HEK293T (cell line): ENCODE measurements around the gene FAXDC2.

Source experiments
- CTCF ChIA-PET: fragments of 350-600 bp; formaldehyde crosslinking; extraction: SDS; loops from one replicate; lab custom pipeline; 2021; ENCODE audit warnings: antibody characterized with exemption, inconsistent platforms; lab: Yijun Ruan, JAX
- POLR2A ChIA-PET: fragments of 350-600 bp; formaldehyde crosslinking; extraction: SDS; loops from one replicate; lab custom pipeline; 2020; ENCODE audit warnings: antibody characterized with exemption, inconsistent platforms; lab: Yijun Ruan, JAX
- DNase-seq: peaks from one replicate; pipeline ENCODE4 v3.0.0; 2012; ENCODE audit warnings: mixed read lengths; ENCODE audit errors: extremely low spot score
- ARNT ChIP-seq: fragments of 450-650 bp; IDR thresholded peaks from 2 replicates; pipeline ENCODE4 v1.6.1; 2017; ENCODE audit warnings: mild to moderate bottlenecking
- BHLHE40 ChIP-seq: fragments of 450-650 bp; IDR thresholded peaks from 2 replicates; pipeline ENCODE4 v1.6.1; 2016; ENCODE audit warnings: mild to moderate bottlenecking, moderate library complexity, borderline replicate concordance
- CTBP1 ChIP-seq: fragments of 450-650 bp; IDR thresholded peaks from 2 replicates; pipeline ENCODE4 v1.6.1; 2016; ENCODE audit warnings: borderline replicate concordance
- ELF4 ChIP-seq: fragments of 450-650 bp; IDR thresholded peaks from 2 replicates; pipeline ENCODE4 v1.6.1; 2017; ENCODE audit warnings: antibody characterized with exemption
- FOXA1 ChIP-seq: fragments of 450-650 bp; IDR thresholded peaks from 2 replicates; pipeline ENCODE4 v1.6.1; 2016; ENCODE audit warnings: mild to moderate bottlenecking
- FOXK2 ChIP-seq: fragments of 450-650 bp; IDR thresholded peaks from 2 replicates; pipeline ENCODE4 v1.6.1; 2016; ENCODE audit warnings: mild to moderate bottlenecking
- FOXM1 ChIP-seq: fragments of 450-650 bp; IDR thresholded peaks from 2 replicates; pipeline ENCODE4 v1.6.1; 2017; ENCODE audit warnings: mild to moderate bottlenecking, borderline replicate concordance
- HDGF ChIP-seq: fragments of 450-650 bp; IDR thresholded peaks from 2 replicates; pipeline ENCODE4 v1.6.1; 2017; ENCODE audit warnings: antibody characterized with exemption, borderline replicate concordance
- L3MBTL2 ChIP-seq: fragments of 450-650 bp; conservative IDR thresholded peaks from 2 replicates; pipeline ENCODE4 v1.6.1; 2016; ENCODE audit warnings: mild to moderate bottlenecking
- LEF1 ChIP-seq: fragments of 450-650 bp; IDR thresholded peaks from 2 replicates; pipeline ENCODE4 v1.6.1; 2017; ENCODE audit warnings: mild to moderate bottlenecking, borderline replicate concordance
- NFRKB ChIP-seq: fragments of 450-650 bp; IDR thresholded peaks from 2 replicates; pipeline ENCODE4 v1.6.1; 2016; ENCODE audit warnings: mild to moderate bottlenecking, moderate library complexity
- PKNOX1 ChIP-seq: fragments of 450-650 bp; IDR thresholded peaks from 2 replicates; pipeline ENCODE4 v1.6.1; 2016
- SP1 ChIP-seq: fragments of 450-650 bp; IDR thresholded peaks from 2 replicates; pipeline ENCODE4 v1.6.1; 2017
- SUZ12 ChIP-seq: fragments of 450-650 bp; IDR thresholded peaks from 2 replicates; pipeline ENCODE4 v1.6.1; 2016; ENCODE audit warnings: mild to moderate bottlenecking
- TARDBP ChIP-seq: fragments of 450-650 bp; IDR thresholded peaks from 2 replicates; pipeline ENCODE4 v1.6.1; 2016
- ZNF384 ChIP-seq: fragments of 450-650 bp; IDR thresholded peaks from 2 replicates; pipeline ENCODE4 v1.6.1; 2016

Gene FAXDC2

DNA sequence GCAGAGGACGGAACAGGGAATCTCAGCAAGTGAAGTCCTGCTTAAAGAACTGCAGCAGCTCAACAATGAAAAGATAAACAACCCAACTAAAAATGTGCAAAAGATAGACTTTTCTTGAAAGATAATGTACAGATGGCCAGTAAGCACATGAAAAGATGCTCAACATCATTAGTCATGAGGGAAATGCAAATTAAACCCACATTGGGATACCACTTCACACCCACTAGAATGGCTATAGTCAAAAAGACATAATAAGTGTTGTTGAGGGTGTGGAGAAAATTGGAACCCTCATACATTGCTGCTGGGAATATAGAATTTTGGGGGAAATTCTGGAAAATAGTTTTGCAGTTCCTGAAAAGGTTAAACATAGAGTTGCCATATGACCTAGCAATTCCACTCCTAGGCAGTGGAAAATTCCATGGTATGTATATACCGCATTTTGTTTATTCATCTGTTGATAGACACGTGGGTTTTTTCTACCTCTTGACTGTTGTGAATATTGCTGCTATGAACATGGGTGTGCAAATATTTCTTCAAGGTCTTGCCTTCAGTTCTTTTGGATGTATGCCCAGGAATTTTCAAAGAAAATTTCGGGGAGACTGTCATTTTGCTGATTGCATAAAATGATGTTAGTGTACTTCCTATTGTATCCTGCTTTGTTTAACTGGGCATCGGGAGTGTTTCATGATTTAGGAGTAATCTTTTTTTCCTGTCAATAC, 15.2 kb upstream of the FAXDC2 start:
- no peak for TF ChIP-seq FOXA1
- no peak for TF ChIP-seq BHLHE40
- no peak for TF ChIP-seq LEF1
- no peak for TF ChIP-seq ELF4
- TF ChIP-seq ZNF384 = no peak
- ChIA-PET POLR2A (no interaction called here), CTCF (no interaction called here)
- no peak for DNase-seq

- POLR2A ChIA-PET = interaction anchor here (1.2 kb wide), 1 partner anchor 13 kb away, joined by 3 read pairs; the partner anchor contains the start of gene FAXDC2
- TF ChIP-seq LEF1 = no peak
- no peak for TF ChIP-seq SP1
- no peak for TF ChIP-seq TARDBP
- TF ChIP-seq PKNOX1 = no peak
- no peak for TF ChIP-seq CTBP1
- TF ChIP-seq FOXK2 = no peak
- no peak for TF ChIP-seq ELF4
- no peak for TF ChIP-seq L3MBTL2
- TF ChIP-seq FOXM1 = no peak
- TF ChIP-seq FOXA1 = no peak
- no peak for TF ChIP-seq SUZ12
- TF ChIP-seq ARNT = no peak
- TF ChIP-seq NFRKB = no peak
- no peak for TF ChIP-seq ZNF384
- TF ChIP-seq BHLHE40 = no peak
- no peak for TF ChIP-seq HDGF
- CTCF ChIA-PET = interaction anchor here (0.6 to 1.2 kb wide), 2 partner anchors 9 to 42 kb away, joined by 3 read pairs; no protein-coding TSS in a partner anchor
- no peak for DNase-seq
Observed at GRCh38 chr5:154863291-154864080, 13.1 kb upstream of the FAXDC2 start.

DNA sequence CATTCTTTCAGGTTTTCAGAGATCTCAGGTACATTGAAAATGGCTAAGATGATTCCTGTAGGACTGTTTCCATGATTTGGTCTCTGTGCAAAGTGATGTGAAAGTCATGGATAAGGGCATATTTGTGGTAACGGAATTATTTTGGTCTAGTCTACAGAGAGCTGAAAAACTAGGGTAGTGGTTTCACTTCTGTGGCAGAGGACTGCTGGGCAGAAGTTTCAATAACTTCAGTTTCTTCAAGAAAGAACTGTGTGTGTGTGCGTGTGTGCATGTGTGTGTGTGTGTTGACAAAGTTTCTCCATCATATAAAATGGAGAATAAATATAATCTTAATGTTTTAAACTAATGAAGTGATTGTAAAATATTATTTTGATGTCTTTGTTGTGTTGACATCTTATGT, 12.4 kb upstream of the FAXDC2 start:
- ChIA-PET CTCF (interaction anchor here (0.6 to 1.2 kb wide), 2 partner anchors 10 to 43 kb away, joined by 3 read pairs; no protein-coding TSS in a partner anchor), POLR2A (interaction anchor here (1.2 kb wide), 1 partner anchor 12 kb away, joined by 3 read pairs; the partner anchor contains the start of gene FAXDC2)
- TF ChIP-seq TARDBP (no peak), ARNT (no peak), LEF1 (no peak), ZNF384 (no peak), L3MBTL2 (no peak), NFRKB (no peak), FOXK2 (no peak), FOXA1 (no peak), ELF4 (no peak), FOXM1 (no peak), SUZ12 (no peak), SP1 (no peak), PKNOX1 (no peak), HDGF (no peak), BHLHE40 (no peak), CTBP1 (no peak)
- DNase-seq = no peak

DNA sequence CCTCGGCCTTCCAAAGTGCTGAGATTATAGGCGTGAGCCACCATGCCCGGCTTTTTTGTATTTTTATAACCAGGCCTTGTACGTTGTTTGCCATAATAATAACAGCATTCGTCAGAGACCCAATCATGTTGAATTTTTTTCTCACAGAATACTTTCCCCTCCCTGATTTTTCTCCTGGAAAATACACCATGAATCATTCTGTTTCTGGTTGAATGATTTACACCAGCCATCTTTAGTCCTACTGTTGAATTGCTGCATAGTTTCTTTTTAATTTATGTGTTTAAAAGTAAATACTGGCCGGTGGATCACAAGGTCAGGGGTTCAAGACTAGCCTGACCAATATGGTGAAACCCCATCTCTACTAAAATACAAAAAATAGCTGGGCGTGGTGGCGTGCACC, 11.5 kb upstream of the FAXDC2 start:
- ChIA-PET POLR2A (no interaction called here), CTCF (no interaction called here)
- DNase-seq = no peak
- no peak for TF ChIP-seq ELF4
- no peak for TF ChIP-seq FOXA1
- TF ChIP-seq ZNF384 = no peak
- no peak for TF ChIP-seq TARDBP
- TF ChIP-seq CTBP1 = no peak
- TF ChIP-seq PKNOX1 = no peak
- TF ChIP-seq ARNT = no peak
- TF ChIP-seq FOXM1 = no peak
- no peak for TF ChIP-seq LEF1
- TF ChIP-seq SP1 = no peak
- no peak for TF ChIP-seq HDGF
- no peak for TF ChIP-seq L3MBTL2
- TF ChIP-seq BHLHE40 = no peak
- no peak for TF ChIP-seq NFRKB
- TF ChIP-seq FOXK2 = no peak

DNA sequence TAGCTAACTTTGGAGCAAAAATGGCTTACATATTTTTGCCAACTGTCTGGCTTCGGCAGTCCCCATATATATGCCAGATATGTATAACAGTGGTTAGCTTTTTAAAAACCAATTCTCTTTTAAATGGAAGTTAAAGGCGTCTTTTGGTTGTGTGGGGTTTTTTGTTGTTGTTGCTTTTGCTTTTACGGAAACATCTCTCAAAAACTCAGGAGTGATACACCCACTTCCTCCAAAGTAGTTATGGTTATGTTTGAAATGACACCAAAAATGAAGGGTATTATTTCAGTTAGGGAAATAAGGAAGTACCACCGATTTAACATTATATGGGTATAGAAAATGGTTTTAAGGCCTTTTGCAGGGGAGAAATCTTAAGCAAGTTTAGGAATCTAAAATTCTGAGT, 10.4 kb upstream of the FAXDC2 start:
- no peak for DNase-seq
- CTCF ChIA-PET = interaction anchor here (0.7 kb wide), 1 partner anchor 16 kb away, joined by 3 read pairs; no protein-coding TSS in a partner anchor

More for the DNA sequence above, 10.4 kb upstream of the FAXDC2 start:
- POLR2A ChIA-PET = no interaction called here
- TF ChIP-seq SP1 (no peak), ZNF384 (no peak), FOXA1 (no peak), ARNT (no peak), TARDBP (no peak), CTBP1 (no peak), BHLHE40 (no peak), ELF4 (no peak), LEF1 (no peak), FOXK2 (no peak), SUZ12 (no peak), HDGF (no peak), PKNOX1 (no peak), NFRKB (no peak)
